ENCODE results near the gene SIK3. TPM values are rescaled to one million over a fixed set of nuclear protein-coding genes. Genes with fewer than 3 reads are reported as not detected.

SIK3 gene
- total RNA-seq, 1 donor = 25.7 TPM

GRCh38 chr11:116910847-116911246 is 187.4 kb downstream of the SIK3 start:
- H3K4me3 ChIP-seq (ENCODE audit: insufficient read depth, low read length) = no peak overlapping the region
- DNase-seq (ENCODE audit: insufficient read length, low spot score, missing footprints) = no peak
- H3K9me3 ChIP-seq (ENCODE audit: low read depth, low read length) = no peaks in the 10 kb centered on the region
- TF ChIP-seq CTCF (IDR thresholded peaks at IDR 0.05; ENCODE audit: extremely low read depth, low read depth, low read length) = no peak
- H3K36me3 ChIP-seq (ENCODE audit: insufficient read depth, low read length) = no peaks in the 10 kb centered on the region
- H3K79me2 ChIP-seq (ENCODE audit: insufficient read depth, low read length) = peaks cover 5% of the 10 kb centered on the region
- no peak overlapping the region for H3K27ac ChIP-seq (ENCODE audit: low read depth, low read length)
- peaks cover 5% of the 10 kb centered on the region for H4K20me1 ChIP-seq (ENCODE audit: insufficient read depth, low read length)
- H3K4me2 ChIP-seq (ENCODE audit: insufficient read depth, low read length) = no peak overlapping the region
- H3K27me3 ChIP-seq (ENCODE audit: insufficient read depth, low read length) = no peaks in the 10 kb centered on the region
- no peak overlapping the region for H2AFZ ChIP-seq (ENCODE audit: low read length)
- H3K4me1 ChIP-seq (ENCODE audit: insufficient read depth, low read length) = peaks cover 22% of the 10 kb centered on the region

DNA sequence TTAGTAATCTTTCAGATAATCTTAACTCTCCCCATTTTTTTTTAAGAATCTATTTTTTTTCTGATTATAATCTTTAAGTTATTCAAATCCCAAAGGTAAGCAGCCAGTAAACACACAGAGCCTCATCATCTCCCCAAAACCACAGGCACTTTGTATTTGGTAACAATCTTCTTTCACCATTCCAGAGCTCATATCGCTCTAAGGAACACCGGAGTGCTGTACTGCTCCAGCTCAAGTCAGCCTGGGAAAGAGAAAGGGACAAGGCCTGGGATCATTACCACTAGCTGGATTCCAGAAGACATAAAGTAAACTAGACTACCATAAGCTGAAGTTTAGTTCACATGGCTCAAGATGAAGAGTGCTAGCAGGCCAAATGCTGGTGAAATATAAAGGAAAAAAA is 187.8 kb downstream of the SIK3 start:
- no peaks in the 10 kb centered on the region for H3K27me3 ChIP-seq (ENCODE audit: insufficient read depth, low read length)
- H4K20me1 ChIP-seq (ENCODE audit: insufficient read depth, low read length) = peaks cover 5% of the 10 kb centered on the region
- no peak for TF ChIP-seq CTCF (IDR thresholded peaks at IDR 0.05; ENCODE audit: extremely low read depth, low read depth, low read length)
- no peak overlapping the region for H3K4me2 ChIP-seq (ENCODE audit: insufficient read depth, low read length)
- no peak for DNase-seq (ENCODE audit: insufficient read length, low spot score, missing footprints)
- H3K4me1 ChIP-seq (ENCODE audit: insufficient read depth, low read length) = peaks cover 22% of the 10 kb centered on the region
- H2AFZ ChIP-seq (ENCODE audit: low read length) = no peak overlapping the region
- H3K36me3 ChIP-seq (ENCODE audit: insufficient read depth, low read length) = no peaks in the 10 kb centered on the region
- H3K9me3 ChIP-seq (ENCODE audit: low read depth, low read length) = no peaks in the 10 kb centered on the region
- peaks cover 5% of the 10 kb centered on the region for H3K79me2 ChIP-seq (ENCODE audit: insufficient read depth, low read length)
- H3K27ac ChIP-seq (ENCODE audit: low read depth, low read length) = no peak overlapping the region
- H3K4me3 ChIP-seq (ENCODE audit: insufficient read depth, low read length) = no peak overlapping the region

GRCh38 chr11:116909245-116909644 is 189.0 kb downstream of the SIK3 start:
- no peaks in the 10 kb centered on the region for H3K9me3 ChIP-seq (ENCODE audit: low read depth, low read length)
- no peak for DNase-seq (ENCODE audit: insufficient read length, low spot score, missing footprints)
- H2AFZ ChIP-seq (ENCODE audit: low read length) = no peak overlapping the region
- peaks cover 5% of the 10 kb centered on the region for H4K20me1 ChIP-seq (ENCODE audit: insufficient read depth, low read length)
- no peaks in the 10 kb centered on the region for H3K27me3 ChIP-seq (ENCODE audit: insufficient read depth, low read length)
- no peak overlapping the region for H3K27ac ChIP-seq (ENCODE audit: low read depth, low read length)
- no peaks in the 10 kb centered on the region for H3K36me3 ChIP-seq (ENCODE audit: insufficient read depth, low read length)
- H3K79me2 ChIP-seq (ENCODE audit: insufficient read depth, low read length) = peaks cover 5% of the 10 kb centered on the region
- TF ChIP-seq CTCF (IDR thresholded peaks at IDR 0.05; ENCODE audit: extremely low read depth, low read depth, low read length) = no peak
- H3K4me3 ChIP-seq (ENCODE audit: insufficient read depth, low read length) = no peak overlapping the region
- no peak overlapping the region for H3K4me2 ChIP-seq (ENCODE audit: insufficient read depth, low read length)
- H3K4me1 ChIP-seq (ENCODE audit: insufficient read depth, low read length) = peaks cover 22% of the 10 kb centered on the region

GRCh38 chr11:116906479-116906878 is 191.7 kb downstream of the SIK3 start:
- Histone ChIP-seq H4K20me1 (ENCODE audit: insufficient read depth, low read length) (no peaks in the 10 kb centered on the region), H3K4me1 (ENCODE audit: insufficient read depth, low read length) (peaks cover 8% of the 10 kb centered on the region), H3K27ac (ENCODE audit: low read depth, low read length) (no peak overlapping the region), H2AFZ (ENCODE audit: low read length) (no peak overlapping the region), H3K79me2 (ENCODE audit: insufficient read depth, low read length) (peaks cover 5% of the 10 kb centered on the region), H3K27me3 (ENCODE audit: insufficient read depth, low read length) (no peaks in the 10 kb centered on the region), H3K4me3 (ENCODE audit: insufficient read depth, low read length) (no peak overlapping the region), H3K9me3 (ENCODE audit: low read depth, low read length) (no peaks in the 10 kb centered on the region), H3K4me2 (ENCODE audit: insufficient read depth, low read length) (no peak overlapping the region), H3K36me3 (ENCODE audit: insufficient read depth, low read length) (no peaks in the 10 kb centered on the region)
- no peak for DNase-seq (ENCODE audit: insufficient read length, low spot score, missing footprints)
- no peak for TF ChIP-seq CTCF (IDR thresholded peaks at IDR 0.05; ENCODE audit: extremely low read depth, low read depth, low read length)

All from osteoblast (primary cell).